SU-DHL-6 (cell line): Measurements from ENCODE around the gene ACSF3.

Source experiments
- H2AFZ ChIP-seq: fragments of 200-600 bp; sonication (generic); 2 replicates; pipeline ENCODE4 v1.6.1; 2014; ENCODE audit warnings: low read depth, mild to moderate bottlenecking, moderate library complexity, mixed read lengths, antibody characterized with exemption, low read length; ENCODE audit not compliant: severe bottlenecking
- H3F3A ChIP-seq: fragments of 200-600 bp; shearing (Covaris generic); 2 replicates; pipeline ENCODE4 v1.6.0; 2016; ENCODE audit warnings: antibody characterized with exemption, mild to moderate bottlenecking; ENCODE audit not compliant: insufficient read depth
- H3K27ac ChIP-seq: fragments of 200-600 bp; sonication (generic); 2 replicates; pipeline ENCODE4 v1.5.1; 2016; ENCODE audit warnings: low read depth, mild to moderate bottlenecking, low read length, moderate library complexity, mixed read lengths
- H3K27me3 ChIP-seq: fragments of 200-600 bp; sonication (generic), shearing (Covaris generic); 2 replicates; pipeline ENCODE4 v1.6.0; 2014; ENCODE audit warnings: mild to moderate bottlenecking, low read length
- H3K36me3 ChIP-seq: fragments of 200-600 bp; sonication (generic); 2 replicates; pipeline ENCODE4 v1.6.1; 2014; ENCODE audit warnings: mild to moderate bottlenecking, low read length, mixed read lengths
- H3K4me2 ChIP-seq: fragments of 300-600, 200-600 bp; shearing (Covaris generic), sonication (generic); 2 replicates; pipeline ENCODE4 v1.6.0; 2014; ENCODE audit warnings: low read length, low read depth, mild to moderate bottlenecking; ENCODE audit not compliant: poor library complexity, severe bottlenecking
- H3K4me3 ChIP-seq: fragments of 200-600 bp; sonication (generic); 2 replicates; pipeline ENCODE4 v1.5.1; 2014; ENCODE audit warnings: antibody characterized with exemption, low read length, mild to moderate bottlenecking, mixed read lengths; ENCODE audit not compliant: insufficient read depth, poor library complexity, severe bottlenecking
- H3K79me2 ChIP-seq: fragments of 200-600 bp; sonication (generic); 2 replicates; pipeline ENCODE4 v1.6.1; 2014; ENCODE audit warnings: mild to moderate bottlenecking, low read length, moderate library complexity; ENCODE audit not compliant: insufficient read depth
- H3K9ac ChIP-seq: fragments of 200-600 bp; sonication (generic); 2 replicates; pipeline ENCODE4 v1.7.0; 2014; ENCODE audit warnings: mild to moderate bottlenecking, low read length
- H3K9me2 ChIP-seq: fragments of 200-600 bp; sonication (generic); replicated peaks from 2 replicates; pipeline ENCODE4 v1.6.1; 2014; ENCODE audit warnings: low read length; ENCODE audit not compliant: insufficient read depth
- H3K9me3 ChIP-seq: fragments of 200-600 bp; sonication (generic); 2 replicates; pipeline ENCODE4 v1.6.1; 2014; ENCODE audit warnings: low read length, mixed read lengths; ENCODE audit not compliant: insufficient read depth
- H4K20me1 ChIP-seq: fragments of 200-600 bp; sonication (generic); 2 replicates; pipeline ENCODE4 v1.6.1; 2014; ENCODE audit warnings: low read depth, mild to moderate bottlenecking, antibody characterized with exemption, low read length, moderate library complexity, mixed read lengths
- EZH2phosphoT487 ChIP-seq: fragments of 200-600 bp; sonication (generic), shearing (Covaris generic); conservative IDR thresholded peaks from 2 replicates; pipeline ENCODE4 v1.6.1; 2018; ENCODE audit warnings: mild to moderate bottlenecking, antibody characterized with exemption, low read length, moderate library complexity, mixed read lengths
- TF ChIP-seq, protein P1 (sequence below): fragments of 200-600 bp; sonication (generic); IDR thresholded peaks from one replicate; pipeline ENCODE4 v1.5.1; 2017; ENCODE audit warnings: antibody characterized with exemption, mild to moderate bottlenecking, low read length, moderate library complexity; ENCODE audit not compliant: insufficient read depth, poor library complexity, severe bottlenecking

The ACSF3 gene

DNA sequence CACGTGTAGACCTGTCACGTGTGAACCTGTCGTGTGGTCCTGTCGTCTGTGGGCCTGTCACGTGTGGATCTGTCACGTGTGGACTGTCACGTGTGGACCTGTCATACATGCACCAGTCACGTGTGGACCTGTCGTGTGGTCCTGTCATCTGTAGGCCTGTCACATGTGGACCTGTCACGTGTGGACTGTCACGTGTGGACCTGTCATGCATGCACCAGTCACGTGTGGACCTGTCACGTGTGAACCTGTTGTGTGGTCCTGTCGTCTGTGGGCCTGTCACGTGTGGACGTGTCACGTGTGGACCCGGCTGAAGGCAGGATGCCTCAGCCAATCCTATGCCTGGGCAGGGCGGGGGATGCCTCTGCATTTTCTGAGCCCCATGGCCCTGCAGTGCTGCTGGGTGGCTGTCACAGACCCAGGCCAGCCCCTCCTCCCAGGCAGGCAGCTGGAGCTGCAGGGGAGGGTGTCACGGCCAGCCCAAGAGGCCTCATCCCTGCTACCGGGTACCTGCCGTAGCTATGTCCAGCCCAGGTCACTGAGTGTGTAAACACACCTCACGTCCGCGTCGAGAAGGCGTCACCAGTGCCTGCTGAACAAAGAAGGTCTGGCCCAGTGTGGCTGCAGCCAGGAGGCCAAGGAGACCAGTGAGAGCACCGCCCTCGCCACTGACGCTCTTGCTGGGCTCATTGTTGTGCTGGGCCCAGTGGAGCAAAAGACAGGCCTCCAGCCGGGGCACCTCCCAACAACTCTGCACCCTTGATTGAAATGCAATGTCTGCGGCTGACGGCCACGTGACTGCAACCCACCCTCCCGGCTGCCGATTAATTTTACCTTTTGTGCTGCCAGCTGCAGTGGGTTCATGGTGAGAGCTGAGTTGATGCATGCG, 18.6 kb upstream of the ACSF3 start:
- H4K20me1 ChIP-seq = no peaks in the 10 kb centered on the region
- H3K27ac ChIP-seq = no peak overlapping the region
- no peaks in the 10 kb centered on the region for H3K27me3 ChIP-seq
- no peaks in the 10 kb centered on the region for H3K9me2 ChIP-seq
- no peak overlapping the region for H3K4me3 ChIP-seq
- no peaks in the 10 kb centered on the region for H3K79me2 ChIP-seq
- no peak overlapping the region for H2AFZ ChIP-seq
- H3K4me2 ChIP-seq = no peak overlapping the region
- no peaks in the 10 kb centered on the region for H3K36me3 ChIP-seq
- TF ChIP-seq, protein P1, sequence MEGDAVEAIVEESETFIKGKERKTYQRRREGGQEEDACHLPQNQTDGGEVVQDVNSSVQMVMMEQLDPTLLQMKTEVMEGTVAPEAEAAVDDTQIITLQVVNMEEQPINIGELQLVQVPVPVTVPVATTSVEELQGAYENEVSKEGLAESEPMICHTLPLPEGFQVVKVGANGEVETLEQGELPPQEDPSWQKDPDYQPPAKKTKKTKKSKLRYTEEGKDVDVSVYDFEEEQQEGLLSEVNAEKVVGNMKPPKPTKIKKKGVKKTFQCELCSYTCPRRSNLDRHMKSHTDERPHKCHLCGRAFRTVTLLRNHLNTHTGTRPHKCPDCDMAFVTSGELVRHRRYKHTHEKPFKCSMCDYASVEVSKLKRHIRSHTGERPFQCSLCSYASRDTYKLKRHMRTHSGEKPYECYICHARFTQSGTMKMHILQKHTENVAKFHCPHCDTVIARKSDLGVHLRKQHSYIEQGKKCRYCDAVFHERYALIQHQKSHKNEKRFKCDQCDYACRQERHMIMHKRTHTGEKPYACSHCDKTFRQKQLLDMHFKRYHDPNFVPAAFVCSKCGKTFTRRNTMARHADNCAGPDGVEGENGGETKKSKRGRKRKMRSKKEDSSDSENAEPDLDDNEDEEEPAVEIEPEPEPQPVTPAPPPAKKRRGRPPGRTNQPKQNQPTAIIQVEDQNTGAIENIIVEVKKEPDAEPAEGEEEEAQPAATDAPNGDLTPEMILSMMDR = no peak
- no peak for TF ChIP-seq EZH2phosphoT487
- no peak overlapping the region for H3K9ac ChIP-seq
- peaks cover 5% of the 10 kb centered on the region; the same call in 1 of the 2 replicates for H3K9me3 ChIP-seq
- H3F3A ChIP-seq = 0 out of 2 replicates have a peak, but pooled peaks cover 3% of the 10 kb centered on the region

DNA sequence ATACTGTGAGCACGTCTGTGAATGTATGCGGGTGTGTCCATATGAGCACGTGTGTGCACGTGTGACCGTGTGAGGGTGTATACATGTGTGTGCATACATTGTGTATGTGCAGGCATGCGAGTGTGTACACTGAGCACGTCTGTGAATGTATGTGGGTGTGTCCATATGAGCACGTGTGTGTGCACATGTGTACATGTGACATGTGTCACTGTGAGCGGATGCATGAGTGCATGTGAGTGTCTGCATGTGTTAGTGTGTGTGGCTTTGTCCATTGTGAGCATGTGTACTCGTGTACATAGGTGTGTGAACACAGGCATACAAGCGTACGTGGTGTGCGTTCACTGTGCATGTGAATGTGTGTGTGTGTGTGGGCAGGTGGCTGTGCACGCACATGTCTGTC, 17.5 kb upstream of the ACSF3 start:
- H3K27ac ChIP-seq = no peak overlapping the region
- H2AFZ ChIP-seq = no peak overlapping the region
- no peaks in the 10 kb centered on the region for H3K27me3 ChIP-seq
- H3K4me2 ChIP-seq = no peak overlapping the region
- 0 out of 2 replicates have a peak, but pooled peaks cover 3% of the 10 kb centered on the region for H3F3A ChIP-seq
- peaks cover 5% of the 10 kb centered on the region; the same call in 1 of the 2 replicates for H3K9me3 ChIP-seq
- no peaks in the 10 kb centered on the region for H3K79me2 ChIP-seq
- no peak for TF ChIP-seq EZH2phosphoT487
- TF ChIP-seq, protein P1 = no peak
- H3K4me3 ChIP-seq = no peak overlapping the region
- H3K36me3 ChIP-seq = no peaks in the 10 kb centered on the region
- no peaks in the 10 kb centered on the region for H4K20me1 ChIP-seq
- no peaks in the 10 kb centered on the region for H3K9me2 ChIP-seq
- no peak overlapping the region for H3K9ac ChIP-seq

DNA sequence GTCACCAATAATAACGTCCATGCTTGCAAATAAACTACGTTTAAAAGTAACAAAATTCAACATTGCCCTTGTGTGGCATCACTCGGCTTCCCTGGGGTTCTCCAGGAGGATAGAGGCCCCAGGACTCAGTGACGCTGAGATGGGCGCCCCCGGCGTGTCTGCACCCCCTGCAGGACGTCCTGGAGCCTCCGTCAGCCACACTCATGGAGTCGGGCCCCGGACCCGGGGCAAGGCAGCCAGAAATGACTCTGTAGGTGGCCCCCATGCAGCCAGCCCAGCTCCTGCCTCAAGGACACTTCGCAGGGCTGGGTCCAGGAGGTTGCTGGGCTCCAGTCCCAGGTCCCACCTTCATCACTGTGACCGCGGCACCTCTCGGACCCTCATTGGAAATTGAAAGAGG, 16.6 kb upstream of the ACSF3 start:
- no peak overlapping the region for H3K9ac ChIP-seq
- H3K4me2 ChIP-seq = no peak overlapping the region
- H3K27me3 ChIP-seq = no peaks in the 10 kb centered on the region
- H3F3A ChIP-seq = 0 out of 2 replicates have a peak, but pooled peaks cover 3% of the 10 kb centered on the region
- H3K36me3 ChIP-seq = no peaks in the 10 kb centered on the region
- no peak overlapping the region for H3K27ac ChIP-seq
- H3K79me2 ChIP-seq = no peaks in the 10 kb centered on the region
- H3K9me3 ChIP-seq = peaks cover 5% of the 10 kb centered on the region; the same call in 1 of the 2 replicates
- TF ChIP-seq EZH2phosphoT487 = no peak
- TF ChIP-seq, protein P1 = no peak
- H4K20me1 ChIP-seq = no peaks in the 10 kb centered on the region
- no peaks in the 10 kb centered on the region for H3K9me2 ChIP-seq
- H2AFZ ChIP-seq = no peak overlapping the region
- no peak overlapping the region for H3K4me3 ChIP-seq
